HepG2 (cell line): ENCODE results near the gene NUBP2. TPM values are rescaled to one million over a fixed set of nuclear protein-coding genes. Genes with fewer than 3 reads are reported as not detected.

Source experiments
- AGO2 ChIP-seq: fragments of 200-400 bp; formaldehyde crosslinking; optimal IDR thresholded peaks from 2 replicates; pipeline ENCODE3; 2017; ENCODE audit warnings: mild to moderate bottlenecking, low read depth, low read length, moderate library complexity
- ATF6 ChIP-seq: sonication (generic); formaldehyde crosslinking; conservative IDR thresholded peaks from 2 replicates; pipeline ENCODE4 v1.4.0; 2020; ENCODE audit warnings: missing genetic modification reagents
- KLF12 ChIP-seq: sonication (generic); formaldehyde crosslinking; IDR thresholded peaks from 2 replicates; pipeline ENCODE4 v1.4.0; 2020; ENCODE audit warnings: missing genetic modification reagents, borderline replicate concordance
- MLLT10 ChIP-seq: sonication (generic); formaldehyde crosslinking; IDR thresholded peaks from 2 replicates; pipeline ENCODE4 v1.4.0; 2020; ENCODE audit warnings: missing genetic modification reagents
- MTF1 ChIP-seq: sonication (generic); formaldehyde crosslinking; IDR thresholded peaks from 2 replicates; pipeline ENCODE4 v1.5.0; 2020; ENCODE audit warnings: missing genetic modification reagents
- PHF8 ChIP-seq: sonication (generic); formaldehyde crosslinking; IDR thresholded peaks from 2 replicates; pipeline ENCODE4 v1.5.0; 2020; ENCODE audit warnings: missing genetic modification reagents
- SOX5 ChIP-seq: IDR thresholded peaks from 2 replicates; pipeline ENCODE4 v1.6.1; 2016; ENCODE audit warnings: borderline replicate concordance
- SSRP1 ChIP-seq: IDR thresholded peaks from 2 replicates; pipeline ENCODE4 v1.6.1; 2016; ENCODE audit warnings: control low read depth
- TMF1 ChIP-seq: sonication (generic); formaldehyde crosslinking; IDR thresholded peaks from 2 replicates; pipeline ENCODE4 v1.8.1; 2022; ENCODE audit warnings: low read depth, missing genetic modification reagents
- TRIM24 ChIP-seq: sonication (generic); formaldehyde crosslinking; IDR thresholded peaks from 2 replicates; pipeline ENCODE4 v1.8.0; 2022; ENCODE audit warnings: mild to moderate bottlenecking, missing genetic modification reagents
- ZBTB20 ChIP-seq: sonication (generic); formaldehyde crosslinking; IDR thresholded peaks from 2 replicates; pipeline ENCODE4 v1.8.1; 2023; ENCODE audit warnings: missing genetic modification reagents, low read depth, mild to moderate bottlenecking, borderline replicate concordance
- ZBTB7B ChIP-seq: sonication (generic); formaldehyde crosslinking; IDR thresholded peaks from 2 replicates; pipeline ENCODE4 v1.4.0; 2020; ENCODE audit warnings: missing genetic modification reagents
- ZKSCAN1 ChIP-seq: fragments of 150-350 bp; IDR thresholded peaks from 2 replicates; pipeline ENCODE4 v1.6.1; 2014; ENCODE audit warnings: low read length
- ZNF101 ChIP-seq: sonication (generic); formaldehyde crosslinking; IDR thresholded peaks from 2 replicates; pipeline ENCODE4 v1.4.0; 2020; ENCODE audit warnings: mild to moderate bottlenecking, low read depth, missing genetic modification reagents, borderline replicate concordance
- ZNF142 ChIP-seq: sonication (generic); formaldehyde crosslinking; IDR thresholded peaks from 2 replicates; pipeline ENCODE4 v1.4.0; 2020; ENCODE audit warnings: missing genetic modification reagents
- ZNF510 ChIP-seq: sonication (generic); formaldehyde crosslinking; IDR thresholded peaks from 2 replicates; pipeline ENCODE4 v1.4.0; 2020; ENCODE audit warnings: low read depth, mild to moderate bottlenecking, missing genetic modification reagents
- ZNF572 ChIP-seq: sonication (generic); formaldehyde crosslinking; IDR thresholded peaks from 2 replicates; pipeline ENCODE4 v1.5.1; 2020; ENCODE audit warnings: mild to moderate bottlenecking, missing genetic modification reagents
- polyA plus RNA-seq, 8 experiments: library from polyadenylated mRNA; depleted of rRNA in 3 of 8; stranded (reverse) in 7 of 8; unstranded in 1 of 8; fragments of >200 nt; fragmentation: Illumina TruSeq in 4 of 8; extraction: Trizol in 4 of 8; gene quantifications; 2 replicates each; pipeline versions ENCODE4 v1.2.1 to v1.2.3, GENCODE V29; 2011 to 2016; ENCODE audit warnings: low read depth in 4 of 8, missing spikeins in 1 of 8, mixed read lengths in 1 of 8; ENCODE audit not compliant: insufficient read depth in 1 of 8
- total RNA-seq, 5 experiments: library from RNA; depleted of rRNA; stranded (reverse); fragments of >200 nt; fragmentation: Illumina TruSeq; extraction: Trizol; gene quantifications; 2 replicates each; pipeline ENCODE4 v1.2.3, GENCODE V29; 2016; ENCODE audit warnings: low read depth in 1 of 5
- TF ChIP-seq, protein P1 (sequence below): sonication (generic); formaldehyde crosslinking; IDR thresholded peaks from 2 replicates; pipeline ENCODE4 v1.5.1; 2020; ENCODE audit warnings: mild to moderate bottlenecking, missing genetic modification reagents, borderline replicate concordance
- TF ChIP-seq, protein P2 (sequence below): sonication (generic); formaldehyde crosslinking; IDR thresholded peaks from 2 replicates; pipeline ENCODE4 v1.5.0; 2020; ENCODE audit warnings: mild to moderate bottlenecking, missing genetic modification reagents

Gene NUBP2
- total and polyA plus RNA-seq, 2 of the 13 experiments (the other 11 are each of a cell fraction or from before 2014, with no cell fraction given) = 25.7 to 61.5 TPM

- TF ChIP-seq, protein P1, sequence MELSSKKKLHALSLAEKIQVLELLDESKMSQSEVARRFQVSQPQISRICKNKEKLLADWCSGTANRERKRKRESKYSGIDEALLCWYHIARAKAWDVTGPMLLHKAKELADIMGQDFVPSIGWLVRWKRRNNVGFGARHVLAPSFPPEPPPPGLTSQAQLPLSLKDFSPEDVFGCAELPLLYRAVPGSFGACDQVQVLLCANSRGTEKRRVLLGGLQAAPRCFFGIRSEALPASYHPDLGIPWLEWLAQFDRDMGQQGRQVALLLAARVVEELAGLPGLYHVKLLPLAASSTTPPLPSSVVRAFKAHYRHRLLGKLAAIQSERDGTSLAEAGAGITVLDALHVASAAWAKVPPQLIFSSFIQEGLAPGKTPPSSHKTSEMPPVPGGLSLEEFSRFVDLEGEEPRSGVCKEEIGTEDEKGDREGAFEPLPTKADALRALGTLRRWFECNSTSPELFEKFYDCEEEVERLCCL (CRISPR knock-in tag) = no peak
- TF ChIP-seq AGO2 = no peak
- no peak for TF ChIP-seq ZKSCAN1
- TF ChIP-seq PHF8 (CRISPR knock-in tag) = no peak; the same call in 1 of the 2 replicates
- TF ChIP-seq, protein P2, sequence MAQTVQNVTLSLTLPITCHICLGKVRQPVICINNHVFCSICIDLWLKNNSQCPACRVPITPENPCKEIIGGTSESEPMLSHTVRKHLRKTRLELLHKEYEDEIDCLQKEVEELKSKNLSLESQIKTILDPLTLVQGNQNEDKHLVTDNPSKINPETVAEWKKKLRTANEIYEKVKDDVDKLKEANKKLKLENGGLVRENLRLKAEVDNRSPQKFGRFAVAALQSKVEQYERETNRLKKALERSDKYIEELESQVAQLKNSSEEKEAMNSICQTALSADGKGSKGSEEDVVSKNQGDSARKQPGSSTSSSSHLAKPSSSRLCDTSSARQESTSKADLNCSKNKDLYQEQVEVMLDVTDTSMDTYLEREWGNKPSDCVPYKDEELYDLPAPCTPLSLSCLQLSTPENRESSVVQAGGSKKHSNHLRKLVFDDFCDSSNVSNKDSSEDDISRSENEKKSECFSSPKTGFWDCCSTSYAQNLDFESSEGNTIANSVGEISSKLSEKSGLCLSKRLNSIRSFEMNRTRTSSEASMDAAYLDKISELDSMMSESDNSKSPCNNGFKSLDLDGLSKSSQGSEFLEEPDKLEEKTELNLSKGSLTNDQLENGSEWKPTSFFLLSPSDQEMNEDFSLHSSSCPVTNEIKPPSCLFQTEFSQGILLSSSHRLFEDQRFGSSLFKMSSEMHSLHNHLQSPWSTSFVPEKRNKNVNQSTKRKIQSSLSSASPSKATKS = no peak
- no peak for TF ChIP-seq ZBTB20 (CRISPR knock-in tag)
- TF ChIP-seq ZNF142 = no peak
- TF ChIP-seq ZNF510 = no peak
- TF ChIP-seq TMF1 (CRISPR knock-in tag) = no peak
- TF ChIP-seq MLLT10 (CRISPR knock-in tag) = no peak
- no peak for TF ChIP-seq SSRP1 (CRISPR knock-in tag)
- TF ChIP-seq ZNF101 (CRISPR knock-in tag) = no peak
- TF ChIP-seq TRIM24 = no peak
- TF ChIP-seq ZBTB7B (CRISPR knock-in tag) = peak; percentile 70
- TF ChIP-seq ATF6 (CRISPR knock-in tag) = no peak
- no peak for TF ChIP-seq MTF1 (CRISPR knock-in tag)
- TF ChIP-seq ZNF572 = no peak; the same call in 1 of the 2 replicates
- TF ChIP-seq SOX5 (CRISPR knock-in tag) = peak; percentile 22; the same call in 1 of the 2 replicates
- 0 out of 2 replicates have a peak, but pooled peaks have one; percentile 33 for TF ChIP-seq KLF12
These were observed 11.6 kb downstream of the NUBP2 start (continued) for GRCh38 chr16:1794221-1794871.
